ENCODE results near the gene WNT7B.

Gene WNT7B

GRCh38 chr22:45934168-45934564 lies 42.8 kb downstream of the WNT7B start:
- TF ChIP-seq GATA2 (IDR thresholded peaks at IDR 0.05; ENCODE audit: low read depth, low read length) (no peak), GATA3 (IDR thresholded peaks at IDR 0.05; ENCODE audit: low read depth, low read length) (no peak)

GRCh38 chr22:45933506-45934167 lies 43.3 kb downstream of the WNT7B start:
- TF ChIP-seq GATA3 (IDR thresholded peaks at IDR 0.05; ENCODE audit: low read depth, low read length) (no peak), GATA2 (IDR thresholded peaks at IDR 0.05; ENCODE audit: low read depth, low read length) (no peak)

- TF ChIP-seq GATA2 (IDR thresholded peaks at IDR 0.05; ENCODE audit: low read depth, low read length) (no peak), GATA3 (IDR thresholded peaks at IDR 0.05; ENCODE audit: low read depth, low read length) (no peak)
Measured at GRCh38 chr22:45932071-45932470, 44.9 kb downstream of the WNT7B start.

- TF ChIP-seq GATA2 (IDR thresholded peaks at IDR 0.05; ENCODE audit: low read depth, low read length): no peak
- no peak for TF ChIP-seq GATA3 (IDR thresholded peaks at IDR 0.05; ENCODE audit: low read depth, low read length)
Measured at GRCh38 chr22:45931042-45931441, 45.9 kb downstream of the WNT7B start.

- TF ChIP-seq GATA2 (IDR thresholded peaks at IDR 0.05; ENCODE audit: low read depth, low read length) (peak; percentile 85), GATA3 (IDR thresholded peaks at IDR 0.05; ENCODE audit: low read depth, low read length) (no peak)
Measured at GRCh38 chr22:45930324-45930723, 46.6 kb downstream of the WNT7B start.

GRCh38 chr22:45929649-45930048 lies 47.3 kb downstream of the WNT7B start:
- TF ChIP-seq GATA2 (IDR thresholded peaks at IDR 0.05; ENCODE audit: low read depth, low read length): no peak
- no peak for TF ChIP-seq GATA3 (IDR thresholded peaks at IDR 0.05; ENCODE audit: low read depth, low read length)

- TF ChIP-seq GATA3 (IDR thresholded peaks at IDR 0.05; ENCODE audit: low read depth, low read length) (no peak), GATA2 (IDR thresholded peaks at IDR 0.05; ENCODE audit: low read depth, low read length) (no peak)
Measured at GRCh38 chr22:45928726-45929368, 48.1 kb downstream of the WNT7B start.

GRCh38 chr22:45927059-45927458 lies 49.9 kb downstream of the WNT7B start:
- TF ChIP-seq GATA3 (IDR thresholded peaks at IDR 0.05; ENCODE audit: low read depth, low read length) (no peak), GATA2 (IDR thresholded peaks at IDR 0.05; ENCODE audit: low read depth, low read length) (no peak)

- TF ChIP-seq GATA2 (IDR thresholded peaks at IDR 0.05; ENCODE audit: low read depth, low read length) (no peak), GATA3 (IDR thresholded peaks at IDR 0.05; ENCODE audit: low read depth, low read length) (no peak)
Measured at GRCh38 chr22:45926433-45926832, 50.5 kb downstream of the WNT7B start.

GRCh38 chr22:45925811-45926351 lies 51.1 kb downstream of the WNT7B start:
- TF ChIP-seq GATA3 (IDR thresholded peaks at IDR 0.05; ENCODE audit: low read depth, low read length) (no peak), GATA2 (IDR thresholded peaks at IDR 0.05; ENCODE audit: low read depth, low read length) (no peak)

GRCh38 chr22:45923835-45924234 lies 53.1 kb downstream of the WNT7B start:
- TF ChIP-seq GATA2 (IDR thresholded peaks at IDR 0.05; ENCODE audit: low read depth, low read length) (no peak), GATA3 (IDR thresholded peaks at IDR 0.05; ENCODE audit: low read depth, low read length) (no peak)

- TF ChIP-seq GATA2 (IDR thresholded peaks at IDR 0.05; ENCODE audit: low read depth, low read length): no peak
- no peak for TF ChIP-seq GATA3 (IDR thresholded peaks at IDR 0.05; ENCODE audit: low read depth, low read length)
Measured at GRCh38 chr22:45923212-45923611, 53.8 kb downstream of the WNT7B start.

- TF ChIP-seq GATA3 (IDR thresholded peaks at IDR 0.05; ENCODE audit: low read depth, low read length): no peak
- no peak for TF ChIP-seq GATA2 (IDR thresholded peaks at IDR 0.05; ENCODE audit: low read depth, low read length)
Measured at GRCh38 chr22:45922661-45923060, 54.3 kb downstream of the WNT7B start.

GRCh38 chr22:45922256-45922655 lies 54.7 kb downstream of the WNT7B start:
- TF ChIP-seq GATA3 (IDR thresholded peaks at IDR 0.05; ENCODE audit: low read depth, low read length) (no peak), GATA2 (IDR thresholded peaks at IDR 0.05; ENCODE audit: low read depth, low read length) (no peak)

Measured in SH-SY5Y (cell line).